GM23338 (cell line): ENCODE measurements around the gene BARD1. TPM values are rescaled to one million over a fixed set of nuclear protein-coding genes. Genes with fewer than 3 reads are reported as not detected.

Experiments used
- ATAC-seq: fragments of 200-7000 bp; cut with Tn5 transposase; 3 replicates; pipeline ENCODE4 v1.9.1; 2020
- DNase-seq: peaks from one replicate; pipeline ENCODE4 v3.0.0-alpha.2; 2015; ENCODE audit warnings: low spot score
- H2AFZ ChIP-seq: fragments of 200-600 bp; sonication (generic); 2 replicates; pipeline ENCODE4 v1.8.0; 2016; ENCODE audit warnings: antibody characterized with exemption, mild to moderate bottlenecking, moderate library complexity
- H3F3A ChIP-seq: fragments of 200-600 bp; sonication (generic); replicated peaks from 2 replicates; pipeline ENCODE4 v1.8.0; 2017; ENCODE audit warnings: antibody characterized with exemption, mixed run types, low read depth
- H3K27ac ChIP-seq: fragments of 200-600 bp; sonication (generic); 2 replicates; pipeline ENCODE4 v1.6.1; 2016; ENCODE audit warnings: low read depth
- H3K27me3 ChIP-seq: fragments of 200-600 bp; sonication (generic); 2 replicates; pipeline ENCODE4 v1.8.0; 2016; ENCODE audit warnings: mild to moderate bottlenecking, mixed run types, moderate library complexity; ENCODE audit not compliant: insufficient read depth
- H3K36me3 ChIP-seq: fragments of 200-600 bp; sonication (generic); 2 replicates; pipeline ENCODE4 v1.8.0; 2016; ENCODE audit warnings: mild to moderate bottlenecking; ENCODE audit not compliant: insufficient read depth
- H3K4me1 ChIP-seq: fragments of 200-600 bp; sonication (generic); 2 replicates; pipeline ENCODE4 v1.8.0; 2016; ENCODE audit warnings: mild to moderate bottlenecking, moderate library complexity; ENCODE audit not compliant: insufficient read depth
- H3K4me2 ChIP-seq: fragments of 200-600 bp; sonication (generic); 2 replicates; pipeline ENCODE4 v1.7.1; 2017; ENCODE audit warnings: mixed run types
- H3K4me3 ChIP-seq: fragments of 200-600 bp; sonication (generic); 2 replicates; pipeline ENCODE4 v1.6.1; 2016; ENCODE audit warnings: mixed run types
- H3K79me2 ChIP-seq: fragments of 200-600 bp; sonication (generic); replicated peaks from 2 replicates; pipeline ENCODE4 v1.8.0; 2017; ENCODE audit warnings: mild to moderate bottlenecking; ENCODE audit not compliant: insufficient read depth
- H3K9me2 ChIP-seq: fragments of 200-600 bp; sonication (generic); 2 replicates; pipeline ENCODE4 v1.8.0; 2017; ENCODE audit not compliant: insufficient read depth
- H4K20me1 ChIP-seq: fragments of 200-600 bp; sonication (generic); replicated peaks from 2 replicates; pipeline ENCODE4 v1.8.0; 2017; ENCODE audit warnings: mild to moderate bottlenecking; ENCODE audit not compliant: insufficient read depth
- H3K27ac Mint-ChIP-seq: 2 replicates; pipeline ENCODE4 v1.8.0; 2020; ENCODE audit warnings: inconsistent platforms, mild to moderate bottlenecking, moderate library complexity, mixed read lengths
- H3K27me3 Mint-ChIP-seq: 3 replicates; pipeline ENCODE4 v1.8.0; 2022; ENCODE audit warnings: low read depth, mild to moderate bottlenecking, moderate library complexity, mixed read lengths, inconsistent platforms; ENCODE audit not compliant: insufficient read depth, poor library complexity
- H3K36me3 Mint-ChIP-seq: 3 replicates; pipeline ENCODE4 v1.8.0; 2021; ENCODE audit warnings: low read depth, mild to moderate bottlenecking, inconsistent platforms, moderate library complexity, mixed read lengths
- H3K4me1 Mint-ChIP-seq: 3 replicates; pipeline ENCODE4 v1.8.0; 2020; ENCODE audit warnings: mild to moderate bottlenecking, inconsistent platforms, mixed read lengths
- H3K4me3 Mint-ChIP-seq: 3 replicates; pipeline ENCODE4 v1.8.0; 2021; ENCODE audit warnings: moderate library complexity, mild to moderate bottlenecking, inconsistent platforms, mixed read lengths
- H3K9me3 Mint-ChIP-seq: 3 replicates; pipeline ENCODE4 v1.8.0; 2020; ENCODE audit warnings: moderate library complexity, mild to moderate bottlenecking, inconsistent platforms, mixed read lengths
- CREB1 ChIP-seq: fragments of 250-450 bp; sonication (Bioruptor Pico); IDR thresholded peaks from 2 replicates; pipeline ENCODE4 v1.5.0; 2020; ENCODE audit warnings: low read depth, mild to moderate bottlenecking, moderate library complexity
- CTCF ChIP-seq, 2 experiments: fragments of 200-600 bp in 1 of 2; sonication (generic) in 1 of 2; conservative IDR thresholded peaks; 2 replicates each; pipeline versions ENCODE4 v1.5.1 to v1.6.1; 2016 to 2017; ENCODE audit warnings: antibody characterized with exemption in 2 of 2, low read depth in 2 of 2, mild to moderate bottlenecking in 2 of 2, moderate library complexity in 1 of 2
- ETS1 ChIP-seq: IDR thresholded peaks from 2 replicates; pipeline ENCODE4 v1.6.1; 2016; ENCODE audit warnings: antibody characterized with exemption
- EZH2 ChIP-seq: fragments of 200-600 bp; sonication (generic); IDR thresholded peaks from one replicate; pipeline ENCODE4 v1.8.0; 2017; ENCODE audit warnings: antibody characterized with exemption, mild to moderate bottlenecking, low read depth; ENCODE audit not compliant: unreplicated experiment
- EZH2phosphoT487 ChIP-seq: fragments of 200-600 bp; sonication (generic); IDR thresholded peaks from one replicate; pipeline ENCODE4 v1.8.1; 2018; ENCODE audit warnings: antibody characterized with exemption; ENCODE audit not compliant: unreplicated experiment
- JUNB ChIP-seq: IDR thresholded peaks from one replicate; pipeline ENCODE4 v1.6.1; 2016; ENCODE audit warnings: antibody characterized with exemption; ENCODE audit not compliant: unreplicated experiment
- NANOG ChIP-seq: IDR thresholded peaks from 2 replicates; pipeline ENCODE4 v1.6.1; 2016; ENCODE audit warnings: antibody characterized with exemption, borderline replicate concordance
- REST ChIP-seq: IDR thresholded peaks from one replicate; pipeline ENCODE4 v1.6.1; 2018; ENCODE audit warnings: antibody characterized with exemption; ENCODE audit not compliant: unreplicated experiment
- STAT1 ChIP-seq: IDR thresholded peaks from one replicate; pipeline ENCODE4 v1.6.1; 2016; ENCODE audit warnings: antibody characterized with exemption; ENCODE audit not compliant: unreplicated experiment
- ZNF331 ChIP-seq: fragments of 250-450 bp; sonication (Bioruptor Pico); IDR thresholded peaks from 2 replicates; pipeline ENCODE4 v1.5.0; 2020; ENCODE audit warnings: low read depth, mild to moderate bottlenecking, moderate library complexity
- polyA plus RNA-seq: library from polyadenylated mRNA; unstranded; fragments of >200 nt; fragmentation: Nextera tagmentation; extraction: Ambion mirVana; gene quantifications from 2 replicates; pipeline ENCODE4 v1.2.1, GENCODE V29; 2016
- total RNA-seq: library from RNA; depleted of rRNA; stranded (reverse); fragments of >200 nt; shearing (Covaris generic); gene quantifications from 2 replicates; pipeline ENCODE4 v1.2.3, GENCODE V29; 2014

The BARD1 gene
- total and polyA plus RNA-seq, 2 experiments from 2014 or later, result 33.9 to 61.0 TPM

GRCh38 chr2:214740867-214741395 lies 68.6 kb downstream of the BARD1 start (continued):
- TF ChIP-seq CTCF (conservative IDR thresholded peaks at IDR 0.05; ENCODE audit: low read depth in 2 of 2) (no peak), CREB1 (CRISPR knock-in tag) (no peak)

- H3K4me1 ChIP-seq, result no peaks in the 10 kb centered on the region
- H3K4me1 Mint-ChIP-seq, result no peaks in the 10 kb centered on the region
- ATAC-seq (no peak), DNase-seq (no peak)
- H3F3A ChIP-seq, result no peaks in the 10 kb centered on the region
- H3K79me2 ChIP-seq, result no peaks in the 10 kb centered on the region; the same call in 1 of the 2 replicates
- no peaks in the 10 kb centered on the region for H3K36me3 ChIP-seq
- H2AFZ ChIP-seq, result no peak overlapping the region
- H3K27me3 ChIP-seq, result no peaks in the 10 kb centered on the region
- H3K27me3 Mint-ChIP-seq, result peaks cover 3% of the 10 kb centered on the region
- peaks cover 10% of the 10 kb centered on the region; the same call in 2 of the 3 replicates for H3K36me3 Mint-ChIP-seq
- H3K9me3 Mint-ChIP-seq, result no peaks in the 10 kb centered on the region
- H4K20me1 ChIP-seq, result no peaks in the 10 kb centered on the region; the same call in 1 of the 2 replicates
- H3K27ac Mint-ChIP-seq, result no peak overlapping the region
- no peak overlapping the region for H3K4me2 ChIP-seq
- no peaks in the 10 kb centered on the region for H3K9me2 ChIP-seq
- no peak overlapping the region for H3K4me3 ChIP-seq
- TF ChIP-seq ETS1, result no peak
- no peak for TF ChIP-seq EZH2phosphoT487
- no peak for TF ChIP-seq NANOG
- TF ChIP-seq EZH2, result no peak
- no peak for TF ChIP-seq JUNB
- no peak for TF ChIP-seq ZNF331 (CRISPR knock-in tag)
- TF ChIP-seq REST, result no peak
- TF ChIP-seq STAT1, result no peak
- H3K27ac ChIP-seq, result no peak overlapping the region
- H3K4me3 Mint-ChIP-seq, result no peak overlapping the region
Measured at GRCh38 chr2:214737188-214737587, 72.3 kb downstream of the BARD1 start.
